HepG2 (cell line): ENCODE measurements around the gene TSC22D3. TPM values are rescaled to one million over a fixed set of nuclear protein-coding genes. Genes with fewer than 3 reads are reported as not detected.

Experiments used
- ATAC-seq: fragments of 200-7000 bp; cut with Tn5 transposase; 3 replicates; pipeline ENCODE4 v1.9.1; 2020; ENCODE audit warnings: mild to moderate bottlenecking, moderate library complexity
- BruUV-seq: library from RNA; stranded (reverse); fragments of 400-500 nt; replicated peaks from 2 replicates; lab custom pipeline; 2021; lab: Mats Ljungman, UMichigan
- CTCF ChIA-PET: fragments of 300-600 bp; formaldehyde crosslinking; extraction: SDS; loops from one replicate; lab custom pipeline; 2021; ENCODE audit warnings: low total read pairs, inconsistent platforms, low intra/inter-chr PET ratio; lab: Yijun Ruan, JAX
- POLR2A ChIA-PET: fragments of 350-600 bp; sonication (Branson Sonifier 250); formaldehyde crosslinking; loops from one replicate; lab custom pipeline; 2020; ENCODE audit warnings: antibody characterized with exemption, inconsistent platforms; lab: Yijun Ruan, JAX
- DNase-seq: peaks from one replicate; pipeline ENCODE4 v3.0.0-alpha.2; 2015; ENCODE audit warnings: low spot score
- FAIRE-seq: peaks from 3 replicates; lab custom pipeline; 2011; peaks lifted over from hg19 to GRCh38; lab: Jason Lieb, UNC
- H2AFZ ChIP-seq: one replicate; pipeline ENCODE4 v1.6.1; 2011; ENCODE audit warnings: low read length, inconsistent platforms
- H3K27ac ChIP-seq: fragments of 300-600 bp; 3 replicates; pipeline ENCODE4 v1.8.0; 2011; ENCODE audit warnings: mixed run types, mild to moderate bottlenecking, mixed read lengths, low read length, inconsistent platforms; ENCODE audit not compliant: insufficient read depth; ENCODE audit errors: extremely low read length
- H3K27me3 ChIP-seq, 2 experiments: fragments of 200-600 bp in 1 of 2; 2 replicates in 1 of 2; 3 replicates in 1 of 2; pipeline versions ENCODE4 v1.6.0 to v1.8.0; 2011; ENCODE audit warnings: low read length in 2 of 2, mild to moderate bottlenecking in 2 of 2, moderate library complexity in 2 of 2, inconsistent platforms in 1 of 2; ENCODE audit not compliant: insufficient read depth in 2 of 2, control insufficient read depth in 1 of 2
- H3K36me3 ChIP-seq, 2 experiments: fragments of 200-600 bp in 1 of 2; replicated peaks in 1 of 2; 2 replicates in 1 of 2; 3 replicates in 1 of 2; pipeline versions ENCODE4 v1.5.1 to v1.8.0; 2011; ENCODE audit warnings: low read length in 2 of 2, inconsistent platforms in 1 of 2; ENCODE audit not compliant: insufficient read depth in 2 of 2, control insufficient read depth in 1 of 2
- H3K4me1 ChIP-seq: 2 replicates; pipeline ENCODE4 v1.5.1; 2012; ENCODE audit warnings: low read length, inconsistent platforms; ENCODE audit not compliant: insufficient read depth
- H3K4me2 ChIP-seq: 2 replicates; pipeline ENCODE4 v1.6.0; 2011; ENCODE audit warnings: low read depth, low read length, inconsistent platforms
- H3K4me3 ChIP-seq, 3 experiments: fragments of 200-600 bp in 1 of 3; sonication (generic), shearing (Covaris generic) in 1 of 3; replicated peaks in 1 of 3; 2 replicates each; pipeline ENCODE4 v1.5.1; 2011 to 2016; ENCODE audit warnings: low read length in 3 of 3, inconsistent platforms in 2 of 3, low read depth in 2 of 3, mild to moderate bottlenecking in 2 of 3, control low read depth in 1 of 3, mixed read lengths in 1 of 3; ENCODE audit not compliant: insufficient read depth in 1 of 3
- H3K79me2 ChIP-seq: one replicate; pipeline ENCODE4 v1.6.1; 2011; ENCODE audit warnings: low read length, inconsistent platforms; ENCODE audit not compliant: insufficient read depth
- H3K9ac ChIP-seq: 2 replicates; pipeline ENCODE4 v1.6.0; 2011; ENCODE audit warnings: mild to moderate bottlenecking, low read depth, low read length, inconsistent platforms; ENCODE audit not compliant: insufficient read depth
- H3K9me3 ChIP-seq: 2 replicates; pipeline ENCODE4 v1.5.1; 2012; ENCODE audit warnings: mild to moderate bottlenecking, low read length
- H4K20me1 ChIP-seq: 2 replicates; pipeline ENCODE4 v1.6.0; 2011; ENCODE audit warnings: inconsistent platforms, mild to moderate bottlenecking, low read length, moderate library complexity; ENCODE audit not compliant: insufficient read depth
- BRCA1 ChIP-seq: sonication (generic); formaldehyde crosslinking; IDR thresholded peaks from 2 replicates; pipeline ENCODE4 v1.4.0; 2020; ENCODE audit warnings: missing genetic modification reagents
- CBX5 ChIP-seq: sonication (generic); formaldehyde crosslinking; IDR thresholded peaks from 2 replicates; pipeline ENCODE4 v1.4.0; 2020; ENCODE audit warnings: missing genetic modification reagents, borderline replicate concordance
- MXD3 ChIP-seq: IDR thresholded peaks from 2 replicates; pipeline ENCODE4 v1.6.1; 2016; ENCODE audit warnings: mild to moderate bottlenecking, missing biosample characterization, missing genetic modification reagents
- RBAK ChIP-seq: sonication (generic); formaldehyde crosslinking; IDR thresholded peaks from 2 replicates; pipeline ENCODE4 v1.5.1; 2020; ENCODE audit warnings: mild to moderate bottlenecking, missing genetic modification reagents
- RCOR2 ChIP-seq: IDR thresholded peaks from 2 replicates; pipeline ENCODE4 v1.6.1; 2016; ENCODE audit warnings: missing biosample characterization, missing genetic modification reagents
- ZNF12 ChIP-seq: sonication (generic); formaldehyde crosslinking; IDR thresholded peaks from 2 replicates; pipeline ENCODE4 v1.5.0; 2020; ENCODE audit warnings: missing genetic modification reagents
- ZNF460 ChIP-seq: sonication (generic); formaldehyde crosslinking; IDR thresholded peaks from 2 replicates; pipeline ENCODE4 v1.5.1; 2020; ENCODE audit warnings: missing genetic modification reagents, mild to moderate bottlenecking, borderline replicate concordance
- ZNF891 ChIP-seq: sonication (generic); formaldehyde crosslinking; IDR thresholded peaks from 2 replicates; pipeline ENCODE4 v1.5.0; 2020; ENCODE audit warnings: mild to moderate bottlenecking, missing genetic modification reagents
- WGBS: methylation state at CpG from one replicate; pipeline ENCODE4 v1.1.6; 2017; ENCODE audit warnings: low lambda C conversion rate; 5-methylcytosine and 5-hydroxymethylcytosine counted together
- in situ Hi-C: cut with HindIII; loops from 2 replicates; pipeline ENCODE4 v1.10.0; 2017; ENCODE audit warnings: low pct_unique_long_range_greater_than_20kb; ENCODE audit not compliant: extremely low pct_ligation_motif_present
- intact Hi-C: fragments of 100-400 bp; cut with micrococcal nuclease; formaldehyde crosslinking; loops from one replicate; pipeline ENCODE4 v1.10.0; 2022; ENCODE audit not compliant: unreplicated experiment
- polyA plus RNA-seq, 8 experiments: library from polyadenylated mRNA; depleted of rRNA in 3 of 8; stranded (reverse) in 7 of 8; unstranded in 1 of 8; fragments of >200 nt; fragmentation: Illumina TruSeq in 4 of 8; extraction: Trizol in 4 of 8; gene quantifications; 2 replicates each; pipeline versions ENCODE4 v1.2.1 to v1.2.3, GENCODE V29; 2011 to 2016; ENCODE audit warnings: low read depth in 4 of 8, missing spikeins in 1 of 8, mixed read lengths in 1 of 8; ENCODE audit not compliant: insufficient read depth in 1 of 8
- total RNA-seq, 5 experiments: library from RNA; depleted of rRNA; stranded (reverse); fragments of >200 nt; fragmentation: Illumina TruSeq; extraction: Trizol; gene quantifications; 2 replicates each; pipeline ENCODE4 v1.2.3, GENCODE V29; 2016; ENCODE audit warnings: low read depth in 1 of 5
- TF ChIP-seq, protein P1 (sequence below): sonication (generic); formaldehyde crosslinking; IDR thresholded peaks from 2 replicates; pipeline ENCODE4 v1.4.0; 2020; ENCODE audit warnings: missing genetic modification reagents, borderline replicate concordance
- TF ChIP-seq, protein P2 (sequence below): sonication (generic); formaldehyde crosslinking; IDR thresholded peaks from 2 replicates; pipeline ENCODE4 v1.5.0; 2020; ENCODE audit warnings: missing genetic modification reagents

The TSC22D3 gene
- total and polyA plus RNA-seq, 2 of the 13 experiments (the other 11 are each of a cell fraction or from before 2014, with no cell fraction given): 0.82 to 1.5 TPM

GRCh38 chrX:107752714-107753113 is 22.9 kb downstream of the TSC22D3 start:
- no peaks in the 10 kb centered on the region for H3K4me1 ChIP-seq
- intact Hi-C loops: no loop called here
- WGBS: 0% methylated on average over 1 of the region's 3 CpGs
- no peaks in the 10 kb centered on the region for H3K36me3 ChIP-seq
- H3K4me3 ChIP-seq: no peak overlapping the region
- FAIRE-seq (no peak), ATAC-seq (no peak), DNase-seq (no peak)
- ChIA-PET POLR2A (no interaction called here), CTCF (no interaction called here)
- no peaks in the 10 kb centered on the region for H3K9me3 ChIP-seq
- BruUV-seq: no TSS peak
- H3K79me2 ChIP-seq: no peaks in the 10 kb centered on the region
- TF ChIP-seq ZNF460: no peak
- TF ChIP-seq ZNF12 (CRISPR knock-in tag): no peak
- no peak for TF ChIP-seq RBAK (CRISPR knock-in tag)
- TF ChIP-seq CBX5 (CRISPR knock-in tag): no peak
- TF ChIP-seq, protein P1, sequence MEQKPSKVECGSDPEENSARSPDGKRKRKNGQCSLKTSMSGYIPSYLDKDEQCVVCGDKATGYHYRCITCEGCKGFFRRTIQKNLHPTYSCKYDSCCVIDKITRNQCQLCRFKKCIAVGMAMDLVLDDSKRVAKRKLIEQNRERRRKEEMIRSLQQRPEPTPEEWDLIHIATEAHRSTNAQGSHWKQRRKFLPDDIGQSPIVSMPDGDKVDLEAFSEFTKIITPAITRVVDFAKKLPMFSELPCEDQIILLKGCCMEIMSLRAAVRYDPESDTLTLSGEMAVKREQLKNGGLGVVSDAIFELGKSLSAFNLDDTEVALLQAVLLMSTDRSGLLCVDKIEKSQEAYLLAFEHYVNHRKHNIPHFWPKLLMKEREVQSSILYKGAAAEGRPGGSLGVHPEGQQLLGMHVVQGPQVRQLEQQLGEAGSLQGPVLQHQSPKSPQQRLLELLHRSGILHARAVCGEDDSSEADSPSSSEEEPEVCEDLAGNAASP (CRISPR knock-in tag): no peak
- TF ChIP-seq, protein P2, sequence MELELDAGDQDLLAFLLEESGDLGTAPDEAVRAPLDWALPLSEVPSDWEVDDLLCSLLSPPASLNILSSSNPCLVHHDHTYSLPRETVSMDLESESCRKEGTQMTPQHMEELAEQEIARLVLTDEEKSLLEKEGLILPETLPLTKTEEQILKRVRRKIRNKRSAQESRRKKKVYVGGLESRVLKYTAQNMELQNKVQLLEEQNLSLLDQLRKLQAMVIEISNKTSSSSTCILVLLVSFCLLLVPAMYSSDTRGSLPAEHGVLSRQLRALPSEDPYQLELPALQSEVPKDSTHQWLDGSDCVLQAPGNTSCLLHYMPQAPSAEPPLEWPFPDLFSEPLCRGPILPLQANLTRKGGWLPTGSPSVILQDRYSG: no peak
- no peak for TF ChIP-seq MXD3 (CRISPR knock-in tag)
- TF ChIP-seq ZNF891 (CRISPR knock-in tag): no peak
- no peak for TF ChIP-seq RCOR2 (CRISPR knock-in tag)
- no peak for TF ChIP-seq BRCA1 (CRISPR knock-in tag)
- H2AFZ ChIP-seq: no peak overlapping the region
- no peaks in the 10 kb centered on the region for H3K27me3 ChIP-seq
- H3K9ac ChIP-seq: no peak overlapping the region
- no peak overlapping the region for H3K27ac ChIP-seq
- in situ Hi-C loops: no loop called here
- H4K20me1 ChIP-seq: no peaks in the 10 kb centered on the region
- H3K4me2 ChIP-seq: no peak overlapping the region
